K562 (cell line): ENCODE measurements around the gene TUBGCP5.

Experiments
- JUNB ChIP-seq: fragments of 450-650 bp; formaldehyde crosslinking; conservative IDR thresholded peaks from 2 replicates; pipeline ENCODE4 v1.4.0; 2020; ENCODE audit warnings: mild to moderate bottlenecking
- YBX1 ChIP-seq: fragments of 450-650 bp; IDR thresholded peaks from 2 replicates; pipeline ENCODE4 v1.7.1; 2016; ENCODE audit warnings: mild to moderate bottlenecking
- TF ChIP-seq, protein P1 (sequence below), 2 experiments: fragments of 450-650 bp in 1 of 2; sonication (generic) in 1 of 2; formaldehyde crosslinking in 1 of 2; IDR thresholded peaks in 1 of 2; conservative IDR thresholded peaks in 1 of 2; 2 replicates each; pipeline versions ENCODE4 v1.6.1 to v1.8.1; 2016 to 2023; ENCODE audit warnings: mild to moderate bottlenecking in 2 of 2, moderate library complexity in 2 of 2, inconsistent platforms in 1 of 2, missing genetic modification reagents in 1 of 2

DNA sequence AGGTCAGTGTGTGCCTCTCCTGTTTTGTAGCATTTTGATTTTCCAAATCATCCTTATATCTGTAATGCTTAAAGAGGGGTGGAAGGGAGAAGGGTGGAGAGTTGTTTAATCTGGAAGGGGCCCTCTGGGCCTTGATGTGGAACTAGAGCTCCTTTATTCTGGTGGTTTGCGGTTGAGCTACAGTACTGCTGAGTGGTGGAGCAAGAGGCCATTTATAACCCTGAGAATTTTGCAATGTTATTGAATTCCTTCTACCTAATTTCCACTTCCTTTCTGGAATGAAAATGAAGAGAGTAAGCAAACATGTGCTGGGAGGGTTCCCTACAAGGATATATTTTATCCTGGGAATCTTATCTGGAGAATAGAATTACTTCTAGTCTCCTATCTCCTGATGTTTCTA lies 35.3 kb upstream of the TUBGCP5 start:
- TF ChIP-seq JUNB (no peak), YBX1 (no peak)
- TF ChIP-seq, protein P1, sequence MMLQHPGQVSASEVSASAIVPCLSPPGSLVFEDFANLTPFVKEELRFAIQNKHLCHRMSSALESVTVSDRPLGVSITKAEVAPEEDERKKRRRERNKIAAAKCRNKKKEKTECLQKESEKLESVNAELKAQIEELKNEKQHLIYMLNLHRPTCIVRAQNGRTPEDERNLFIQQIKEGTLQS (IDR thresholded peaks at IDR 0.05): no peak
- TF ChIP-seq, protein P1 (CRISPR knock-in tag; conservative IDR thresholded peaks at IDR 0.05): no peak
